ENCODE measurements around the gene NRCAM.

- no peak for TF ChIP-seq CTCF (IDR thresholded peaks at IDR 0.05; ENCODE audit: control extremely low read depth in 1 of 3, insufficient read depth in 1 of 3, low read depth in 1 of 3, low read length in 3 of 3)
- no peak for TF ChIP-seq POLR2AphosphoS5 (IDR thresholded peaks at IDR 0.05; ENCODE audit: low read depth, low read length)
- no peak for TF ChIP-seq CREB1 (IDR thresholded peaks at IDR 0.05)
- no peak for TF ChIP-seq EP300 (IDR thresholded peaks at IDR 0.05; ENCODE audit: borderline replicate concordance in 1 of 2, low read depth in 2 of 2, low read length in 2 of 2)
- TF ChIP-seq ATF2 (IDR thresholded peaks at IDR 0.05; ENCODE audit: low read length) = no peak
- TF ChIP-seq MAFK (IDR thresholded peaks at IDR 0.05; ENCODE audit: low read depth, low read length) = no peak
- TF ChIP-seq PHF8 (conservative IDR thresholded peaks at IDR 0.05; ENCODE audit: low read depth, low read length) = no peak
- no peak for TF ChIP-seq NRF1 (IDR thresholded peaks at IDR 0.05; ENCODE audit: low read depth, low read length)
Measured at GRCh38 chr7:108324053-108325038, 131.9 kb downstream of the NRCAM start.

Data from H1 (cell line).